DOHH2 (cell line): ENCODE results near the gene CACNB4.

Experiments used
- CTCF ChIP-seq: fragments of 200-600 bp; sonication (generic); IDR thresholded peaks from one replicate; pipeline ENCODE4 v1.5.1; 2014; ENCODE audit warnings: antibody characterized with exemption, mild to moderate bottlenecking, low read depth, low read length; ENCODE audit not compliant: poor library complexity, severe bottlenecking
- EZH2phosphoT487 ChIP-seq: fragments of 200-600 bp; sonication (generic); IDR thresholded peaks from 2 replicates; pipeline ENCODE4 v1.6.1; 2017; ENCODE audit warnings: borderline replicate concordance, mild to moderate bottlenecking, antibody characterized with exemption, low read length, moderate library complexity, mixed read lengths

- TF ChIP-seq CTCF (no peak), EZH2phosphoT487 (no peak)
These were observed 255.2 kb downstream of the CACNB4 start for GRCh38 chr2:151843691-151844061.
